SK-N-SH (cell line): ENCODE results near the gene ALPI. TPM values are rescaled to one million over a fixed set of nuclear protein-coding genes. Genes with fewer than 3 reads are reported as not detected.
"Not testable (repeated sequence)": the region's sequence is repeated elsewhere in the genome, so short reads cannot be mapped to it uniquely, and the experiment has no call there.

ENCODE experiments used
- CTCF ChIA-PET: fragments of 300-600, 350-600 bp; formaldehyde crosslinking; extraction: SDS; loops from one replicate; lab custom pipeline; 2021; lab: Yijun Ruan, JAX
- POLR2A ChIA-PET: fragments of 350-600 bp; sonication (Branson Sonifier 250); formaldehyde crosslinking; extraction: SDS; loops from one replicate; lab custom pipeline; 2020; ENCODE audit warnings: antibody characterized with exemption, inconsistent platforms; lab: Yijun Ruan, JAX
- DNase-seq: peaks from one replicate; pipeline ENCODE4 v3.0.0; 2012
- H2AFZ ChIP-seq: fragments of 200-600 bp; sonication (generic); 2 replicates; pipeline ENCODE4 v1.8.1; 2016; ENCODE audit warnings: antibody characterized with exemption, mild to moderate bottlenecking, low read depth
- H3F3A ChIP-seq: fragments of 200-600 bp; sonication (generic); replicated peaks from 2 replicates; pipeline ENCODE3; 2016; ENCODE audit warnings: antibody characterized with exemption, mild to moderate bottlenecking; ENCODE audit not compliant: insufficient read depth
- H3K27ac ChIP-seq, 2 experiments: fragments of 200-500 bp in 1 of 2; fragments of 200-600 bp in 1 of 2; sonication (Bioruptor generic) in 1 of 2; sonication (generic), shearing (Covaris generic) in 1 of 2; 2 replicates each; pipeline versions ENCODE4 v1.5.1 to v1.6.1; 2014 to 2016; ENCODE audit warnings: low read depth in 2 of 2, inconsistent platforms in 1 of 2, low read length in 1 of 2, mild to moderate bottlenecking in 1 of 2, mixed read lengths in 1 of 2
- H3K27me3 ChIP-seq: fragments of 200-600 bp; sonication (generic), shearing (Covaris generic); 2 replicates; pipeline ENCODE4 v1.6.1; 2016; ENCODE audit warnings: mixed run types; ENCODE audit not compliant: insufficient read depth
- H3K36me3 ChIP-seq, 2 experiments: fragments of 200-500 bp in 1 of 2; fragments of 200-600 bp in 1 of 2; sonication (Bioruptor generic) in 1 of 2; sonication (generic) in 1 of 2; replicated peaks in 1 of 2; 2 replicates each; pipeline versions ENCODE3 to v1.5.1; 2014 to 2016; ENCODE audit warnings: low read length in 1 of 2, mild to moderate bottlenecking in 1 of 2; ENCODE audit not compliant: insufficient read depth in 2 of 2, control insufficient read depth in 1 of 2
- H3K4me1 ChIP-seq, 2 experiments: fragments of 200-500 bp in 1 of 2; fragments of 200-600 bp in 1 of 2; sonication (Bioruptor generic) in 1 of 2; sonication (generic), shearing (Covaris generic) in 1 of 2; 2 replicates each; pipeline versions ENCODE4 v1.5.1 to v1.6.1; 2014 to 2016; ENCODE audit warnings: low read depth in 1 of 2, low read length in 1 of 2, mixed run types in 1 of 2; ENCODE audit not compliant: insufficient read depth in 2 of 2, control insufficient read depth in 1 of 2
- H3K4me2 ChIP-seq: fragments of 200-600 bp; sonication (generic), shearing (Covaris generic); 2 replicates; pipeline ENCODE4 v1.6.1; 2017; ENCODE audit warnings: mixed run types
- H3K4me3 ChIP-seq, 2 experiments: fragments of 200-500 bp in 1 of 2; fragments of 200-600 bp in 1 of 2; sonication (Bioruptor generic) in 1 of 2; sonication (generic), shearing (Covaris generic) in 1 of 2; 2 replicates each; pipeline versions ENCODE4 v1.5.1 to v1.8.1; 2014 to 2016; ENCODE audit warnings: low read depth in 2 of 2, inconsistent platforms in 1 of 2, low read length in 1 of 2, mild to moderate bottlenecking in 1 of 2, mixed read lengths in 1 of 2, moderate library complexity in 1 of 2
- H3K79me2 ChIP-seq: fragments of 200-600 bp; sonication (generic); 2 replicates; pipeline ENCODE4 v1.8.1; 2017; ENCODE audit warnings: mild to moderate bottlenecking; ENCODE audit not compliant: insufficient read depth
- H3K9ac ChIP-seq: fragments of 200-600 bp; sonication (generic); 2 replicates; pipeline ENCODE4 v1.6.1; 2017; ENCODE audit warnings: mixed run types
- H3K9me2 ChIP-seq: fragments of 200-600 bp; sonication (generic); 2 replicates; pipeline ENCODE4 v1.6.1; 2017; ENCODE audit warnings: mixed run types
- H3K9me3 ChIP-seq: fragments of 200-600 bp; sonication (generic); 2 replicates; pipeline ENCODE4 v1.6.1; 2017; ENCODE audit warnings: mixed run types, mild to moderate bottlenecking, moderate library complexity
- H4K20me1 ChIP-seq: fragments of 200-600 bp; sonication (generic); 2 replicates; pipeline ENCODE4 v1.6.1; 2017; ENCODE audit warnings: mild to moderate bottlenecking, mixed run types; ENCODE audit not compliant: insufficient read depth
- FOSL2 ChIP-seq: IDR thresholded peaks from 2 replicates; pipeline ENCODE4 v1.4.0; 2012; ENCODE audit warnings: low read depth, mild to moderate bottlenecking, moderate library complexity, borderline replicate concordance
- FOXJ3 ChIP-seq: sonication (generic); formaldehyde crosslinking; IDR thresholded peaks from 2 replicates; pipeline ENCODE4 v1.5.1; 2020; ENCODE audit warnings: mild to moderate bottlenecking, missing genetic modification reagents
- FOXM1 ChIP-seq: IDR thresholded peaks from 2 replicates; pipeline ENCODE4 v1.4.0; 2012; ENCODE audit warnings: low read depth, mild to moderate bottlenecking
- GABPA ChIP-seq: IDR thresholded peaks from 2 replicates; pipeline ENCODE4 v1.4.0; 2012; ENCODE audit warnings: low read depth, mild to moderate bottlenecking
- IRF3 ChIP-seq: fragments of 150-350 bp; IDR thresholded peaks from 2 replicates; pipeline ENCODE4 v1.6.1; 2016; ENCODE audit warnings: mild to moderate bottlenecking, low read depth, low read length
- JUND ChIP-seq: IDR thresholded peaks from 2 replicates; pipeline ENCODE4 v1.4.0; 2012
- MAX ChIP-seq: IDR thresholded peaks from 2 replicates; pipeline ENCODE4 v1.4.0; 2012; ENCODE audit warnings: low read depth
- MXI1 ChIP-seq: IDR thresholded peaks from 2 replicates; pipeline ENCODE4 v1.6.1; 2012; ENCODE audit warnings: mild to moderate bottlenecking, low read depth, low read length, improper control_type of control experiment
- NRF1 ChIP-seq: IDR thresholded peaks from 2 replicates; pipeline ENCODE4 v1.6.1; 2012; ENCODE audit warnings: low read depth, mild to moderate bottlenecking, low read length
- POLR2AphosphoS5 ChIP-seq: IDR thresholded peaks from 2 replicates; pipeline ENCODE4 v1.6.1; 2012; ENCODE audit warnings: low read depth, low read length
- REST ChIP-seq: IDR thresholded peaks from 2 replicates; pipeline ENCODE4 v1.6.1; 2012; ENCODE audit warnings: mild to moderate bottlenecking, low read depth, low read length, moderate library complexity
- RXRA ChIP-seq: IDR thresholded peaks from 2 replicates; pipeline ENCODE4 v1.4.0; 2012; ENCODE audit warnings: low read depth, mild to moderate bottlenecking, borderline replicate concordance
- SMC3 ChIP-seq: IDR thresholded peaks from 2 replicates; pipeline ENCODE4 v1.6.1; 2012; ENCODE audit warnings: low read depth, low read length, improper control_type of control experiment
- TAF1 ChIP-seq: IDR thresholded peaks from 2 replicates; pipeline ENCODE4 v1.6.1; 2012; ENCODE audit warnings: low read depth, mild to moderate bottlenecking, low read length, moderate library complexity, borderline replicate concordance
- TEAD4 ChIP-seq: IDR thresholded peaks from 2 replicates; pipeline ENCODE4 v1.4.0; 2012; ENCODE audit warnings: mild to moderate bottlenecking, borderline replicate concordance; ENCODE audit not compliant: insufficient read depth
- USF1 ChIP-seq: IDR thresholded peaks from 2 replicates; pipeline ENCODE4 v1.4.0; 2012; ENCODE audit warnings: low read depth, borderline replicate concordance
- USF2 ChIP-seq: fragments of 150-350 bp; IDR thresholded peaks from 2 replicates; pipeline ENCODE4 v1.6.1; 2017; ENCODE audit warnings: antibody characterized with exemption, low read length, low read depth, borderline replicate concordance
- ZBTB33 ChIP-seq: IDR thresholded peaks from 2 replicates; pipeline ENCODE4 v1.4.0; 2012; ENCODE audit warnings: low read depth, borderline replicate concordance
- WGBS: methylation state at CpG from one replicate; pipeline ENCODE4 v1.1.6; 2017; ENCODE audit warnings: low lambda C conversion rate; 5-methylcytosine and 5-hydroxymethylcytosine counted together
- polyA plus RNA-seq, 3 experiments: library from polyadenylated mRNA; depleted of rRNA; stranded (reverse); fragments of >200 nt; gene quantifications; 2 replicates each; pipeline ENCODE4 v1.2.3, GENCODE V29; 2012

ALPI gene
- polyA plus RNA-seq, 1 of the 3 experiments (the other 2 are of a cell fraction) = not detected

- ChIA-PET CTCF (interaction anchor here (1.2 kb wide), 1 partner anchor 19 kb away, joined by 3 read pairs; no protein-coding TSS in a partner anchor), POLR2A (no interaction called here)
- H3K36me3 ChIP-seq = no peaks in the 10 kb centered on the region
- no peaks in the 10 kb centered on the region for H3K9me3 ChIP-seq
- no peak overlapping the region for H2AFZ ChIP-seq
- DNase-seq = peak; percentile 12
- H4K20me1 ChIP-seq = no peaks in the 10 kb centered on the region
- H3K4me1 ChIP-seq = no peaks in the 10 kb centered on the region; a peak in 1 of 4 replicates
- peaks cover 65% of the 10 kb centered on the region for H3K27me3 ChIP-seq
- WGBS = 69% methylated on average over 8 of the region's 10 CpGs
- no peak overlapping the region for H3K9ac ChIP-seq
- no peak overlapping the region; a peak in 1 of 4 replicates for H3K4me3 ChIP-seq
- no peak overlapping the region for H3K27ac ChIP-seq
- H3F3A ChIP-seq = no peaks in the 10 kb centered on the region
- no peaks in the 10 kb centered on the region for H3K9me2 ChIP-seq
- no peaks in the 10 kb centered on the region for H3K79me2 ChIP-seq
- TF ChIP-seq TAF1 (no peak), TEAD4 (no peak), IRF3 (no peak), FOXM1 (no peak), USF1 (no peak), FOXJ3 (CRISPR knock-in tag) (no peak), MXI1 (no peak), RXRA (no peak), ZBTB33 (no peak), USF2 (no peak), MAX (no peak), GABPA (no peak), SMC3 (no peak), FOSL2 (no peak), JUND (no peak), REST (no peak), POLR2AphosphoS5 (no peak), NRF1 (no peak)
- no peak overlapping the region for H3K4me2 ChIP-seq
Observed at GRCh38 chr2:232422051-232422450, 33.9 kb upstream of the ALPI start.

GRCh38 chr2:232422996-232423395 lies 33.0 kb upstream of the ALPI start:
- H3K9me3 ChIP-seq, H3K36me3 ChIP-seq, DNase-seq, H3F3A ChIP-seq, H3K9ac ChIP-seq, CTCF ChIA-PET, H3K4me3 ChIP-seq, H4K20me1 ChIP-seq, H2AFZ ChIP-seq, H3K79me2 ChIP-seq, POLR2A ChIA-PET, H3K9me2 ChIP-seq, H3K27ac ChIP-seq, H3K4me2 ChIP-seq, H3K4me1 ChIP-seq: not testable (repeated sequence)
- WGBS = 31% methylated on average over 3 of the region's 3 CpGs
- peaks cover 65% of the 10 kb centered on the region for H3K27me3 ChIP-seq
